ENCODE data around the gene FZD10. TPM values are rescaled to one million over a fixed set of nuclear protein-coding genes. Genes with fewer than 3 reads are reported as not detected.

The FZD10 gene
- total and polyA plus RNA-seq, 2 of the 13 experiments (the other 11 are each of a cell fraction or from before 2014, with no cell fraction given), result not detected

DNA sequence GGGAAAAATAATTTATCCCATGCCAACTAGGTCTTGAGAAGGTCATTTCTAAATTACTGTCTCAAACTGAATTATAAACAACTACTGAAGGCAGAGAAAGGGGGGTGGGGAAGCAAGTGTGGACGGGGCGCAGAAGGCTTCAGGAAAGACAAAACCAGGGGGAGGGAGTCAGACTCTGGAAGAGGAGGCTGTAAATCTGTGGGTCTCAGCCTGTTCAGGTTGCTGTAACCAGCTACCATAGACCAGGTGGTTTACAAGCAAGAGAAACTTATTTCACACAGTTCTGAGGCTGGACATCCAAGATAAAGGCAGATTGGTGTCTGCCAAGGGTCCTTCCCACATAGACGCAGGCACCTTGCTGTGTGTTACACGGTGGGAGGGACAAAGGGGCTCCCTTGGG lies 39.9 kb upstream of the FZD10 start:
- ATAC-seq (no peak), FAIRE-seq (no peak), DNase-seq (ENCODE audit: low spot score) (no peak)
- Histone ChIP-seq H3K79me2 (ENCODE audit: insufficient read depth, low read length) (no peaks in the 10 kb centered on the region), H3K4me3 (replicated peaks in 1 of 3; ENCODE audit: insufficient read depth in 1 of 3, low read depth in 2 of 3, low read length in 3 of 3) (no peak overlapping the region), H3K4me1 (ENCODE audit: insufficient read depth, low read length) (no peaks in the 10 kb centered on the region), H2AFZ (ENCODE audit: low read length) (no peak overlapping the region), H3K36me3 (replicated peaks in 1 of 2; ENCODE audit: control insufficient read depth in 1 of 2, insufficient read depth in 2 of 2, low read length in 2 of 2) (no peaks in the 10 kb centered on the region), H3K27me3 (ENCODE audit: control insufficient read depth in 1 of 2, insufficient read depth in 2 of 2, low read length in 2 of 2) (peaks cover 0 to 34% of the 10 kb centered on the region in 2 experiments; a peak in 3 of 5 replicates), H3K27ac (ENCODE audit: extremely low read length, insufficient read depth, low read length) (no peak overlapping the region), H3K9ac (ENCODE audit: insufficient read depth, low read depth, low read length) (no peak overlapping the region), H4K20me1 (ENCODE audit: insufficient read depth, low read length) (no peaks in the 10 kb centered on the region), H3K4me2 (ENCODE audit: low read depth, low read length) (no peak overlapping the region), H3K9me3 (ENCODE audit: low read length) (no peaks in the 10 kb centered on the region)
- no TSS peak for BruUV-seq (replicated peaks)
- CTCF ChIA-PET (ENCODE audit: low intra/inter-chr PET ratio, low total read pairs), result no interaction called here
- WGBS (ENCODE audit: low lambda C conversion rate), result 14% methylated on average over 4 of the region's 4 CpGs
- POLR2A ChIA-PET, result no interaction called here
- in situ Hi-C loops (cut with HindIII; ENCODE audit: extremely low pct_ligation_motif_present, low pct_unique_long_range_greater_than_20kb) (no loop called here), intact Hi-C loops (cut with micrococcal nuclease; ENCODE audit: unreplicated experiment) (no loop called here)
- TF ChIP-seq KAT8 (CRISPR knock-in tag; IDR thresholded peaks at IDR 0.05) (no peak), KLF11 (CRISPR knock-in tag; IDR thresholded peaks at IDR 0.05) (no peak), ZNF34 (CRISPR knock-in tag; IDR thresholded peaks at IDR 0.05; ENCODE audit: borderline replicate concordance) (no peak), NR2F2 (IDR thresholded peaks at IDR 0.05; ENCODE audit: borderline replicate concordance, low read depth) (no peak), KAT7 (CRISPR knock-in tag; IDR thresholded peaks at IDR 0.05; ENCODE audit: borderline replicate concordance) (no peak), THAP9 (CRISPR knock-in tag; IDR thresholded peaks at IDR 0.05; ENCODE audit: borderline replicate concordance) (no peak)

- Histone ChIP-seq H3K79me2 (ENCODE audit: insufficient read depth, low read length) (no peaks in the 10 kb centered on the region), H3K27ac (ENCODE audit: extremely low read length, insufficient read depth, low read length) (no peak overlapping the region), H3K27me3 (ENCODE audit: control insufficient read depth in 1 of 2, insufficient read depth in 2 of 2, low read length in 2 of 2) (peaks cover 0 to 32% of the 10 kb centered on the region in 2 experiments; a peak in 4 of 5 replicates), H3K4me2 (ENCODE audit: low read depth, low read length) (no peak overlapping the region), H4K20me1 (ENCODE audit: insufficient read depth, low read length) (no peaks in the 10 kb centered on the region), H3K9ac (ENCODE audit: insufficient read depth, low read depth, low read length) (no peak overlapping the region), H3K9me3 (ENCODE audit: low read length) (peaks cover 2% of the 10 kb centered on the region; the same call in 1 of the 2 replicates), H3K4me3 (replicated peaks in 1 of 3; ENCODE audit: insufficient read depth in 1 of 3, low read depth in 2 of 3, low read length in 3 of 3) (no peak overlapping the region), H2AFZ (ENCODE audit: low read length) (no peak overlapping the region), H3K4me1 (ENCODE audit: insufficient read depth, low read length) (no peaks in the 10 kb centered on the region; the same call in 1 of the 2 replicates), H3K36me3 (replicated peaks in 1 of 2; ENCODE audit: control insufficient read depth in 1 of 2, insufficient read depth in 2 of 2, low read length in 2 of 2) (no peaks in the 10 kb centered on the region)
- in situ Hi-C loops (cut with HindIII; ENCODE audit: extremely low pct_ligation_motif_present, low pct_unique_long_range_greater_than_20kb) (no loop called here), intact Hi-C loops (cut with micrococcal nuclease; ENCODE audit: unreplicated experiment) (no loop called here)
- ATAC-seq, result no peak
- TF ChIP-seq KDM4B (CRISPR knock-in tag; IDR thresholded peaks at IDR 0.05) (no peak), SMAD1 (CRISPR knock-in tag; IDR thresholded peaks at IDR 0.05; ENCODE audit: borderline replicate concordance, low read depth) (no peak), NCOA2 (CRISPR knock-in tag; IDR thresholded peaks at IDR 0.05) (no peak), SMARCC2 (IDR thresholded peaks at IDR 0.05) (no peak)
- BruUV-seq (replicated peaks), result no TSS peak
- no peak for DNase-seq (ENCODE audit: low spot score)
- WGBS (ENCODE audit: low lambda C conversion rate), result no CpG with 5 or more reads among the region's 4 CpGs
- no peak for FAIRE-seq
- ChIA-PET POLR2A (no interaction called here), CTCF (ENCODE audit: low intra/inter-chr PET ratio, low total read pairs) (no interaction called here)
Measured at GRCh38 chr12:130124106-130124505, 38.2 kb upstream of the FZD10 start.

All from HepG2 (cell line).